ENCODE data around the gene GAS2L1. TPM values are rescaled to one million over a fixed set of nuclear protein-coding genes. Genes with fewer than 3 reads are reported as not detected.

The GAS2L1 gene
- total RNA-seq, 1 experiment from 2014 or later: 8.0 TPM

GRCh38 chr22:29300807-29301601, 5.4 kb upstream of the GAS2L1 start:
- no peak overlapping the region for H4K91ac ChIP-seq (ENCODE audit: insufficient read length, low read depth, low read length)
- Mint-ChIP-seq H3K36me3 (ENCODE audit: insufficient read depth in 1 of 3, low read depth in 3 of 3) (peaks cover 35 to 55% (median 39%) of the 10 kb centered on the region in 3 experiments; a peak in 6 of 7 replicates), H3K27ac (peak overlapping the region in 2 of 3 experiments; percentile 30 to 86; a peak in 4 of 7 replicates), H3K9me3 (peaks cover 0 to 3% of the 10 kb centered on the region in 2 experiments; a peak in 2 of 5 replicates), H3K4me1 (peaks cover 17 to 18% of the 10 kb centered on the region in 2 experiments), H3K4me3 (no peak overlapping the region), H3K27me3 (ENCODE audit: low read depth) (peaks cover 2% of the 10 kb centered on the region)
- H2BK15ac ChIP-seq (ENCODE audit: low read depth, low read length): no peak overlapping the region
- no peak overlapping the region for H2BK5ac ChIP-seq (ENCODE audit: insufficient read length, low read length)
- no peak for TF ChIP-seq CTCF (conservative IDR thresholded peaks at IDR 0.05)
- no peaks in the 10 kb centered on the region for H3K9me3 ChIP-seq (ENCODE audit: control insufficient read depth, low read depth, low read length)
- H3K79me2 ChIP-seq (ENCODE audit: insufficient read depth, low read length): no peaks in the 10 kb centered on the region
- no peak overlapping the region for H2BK12ac ChIP-seq (ENCODE audit: insufficient read length, low read depth, low read length)
- no peak overlapping the region for H3K4me2 ChIP-seq (ENCODE audit: insufficient read depth, insufficient read length, low read length)
- no peaks in the 10 kb centered on the region for H4K20me1 ChIP-seq (ENCODE audit: control insufficient read depth, insufficient read depth, insufficient read length)
- no peak overlapping the region for H2AK5ac ChIP-seq (ENCODE audit: insufficient read length, low read length)
- no peak overlapping the region for H3K56ac ChIP-seq (ENCODE audit: insufficient read length, low read depth, low read length)
- no peak overlapping the region for H4K5ac ChIP-seq (ENCODE audit: insufficient read length, low read depth, low read length)
- H3K14ac ChIP-seq (ENCODE audit: insufficient read depth, low read length): no peak overlapping the region; the same call in 1 of the 2 replicates
- H4K8ac ChIP-seq (replicated peaks; ENCODE audit: insufficient read length, low read depth, low read length): no peak overlapping the region
- no peak overlapping the region for H3T11ph ChIP-seq (ENCODE audit: low read length)
- H3K27me3 ChIP-seq (ENCODE audit: insufficient read depth, low read length): no peaks in the 10 kb centered on the region
- no peak for DNase-seq
- peaks cover 2% of the 10 kb centered on the region for H3K23me2 ChIP-seq (ENCODE audit: insufficient read length, low read depth, low read length, poor library complexity, severe bottlenecking)
- H2BK20ac ChIP-seq (ENCODE audit: low read depth, low read length, poor library complexity, severe bottlenecking): no peak overlapping the region
- no CpG with 5 or more reads among the region's 10 CpGs for WGBS (ENCODE audit: extremely low coverage, insufficient read length, low lambda C conversion rate)
- H3K4ac ChIP-seq (ENCODE audit: low read depth, low read length): no peak overlapping the region
- H3K79me1 ChIP-seq (ENCODE audit: insufficient read depth, low read depth, low read length, poor library complexity, severe bottlenecking): no peaks in the 10 kb centered on the region
- no peak overlapping the region for H3K9ac ChIP-seq (ENCODE audit: extremely low read depth, insufficient read length, low read length)
- no peaks in the 10 kb centered on the region for H3K4me1 ChIP-seq (ENCODE audit: insufficient read depth, low read length)
- no peak overlapping the region for H3K23ac ChIP-seq (ENCODE audit: insufficient read length, low read depth, low read length)
- H2BK120ac ChIP-seq (ENCODE audit: low read depth, low read length, poor library complexity, severe bottlenecking): no peak overlapping the region
- H3K27ac ChIP-seq (ENCODE audit: insufficient read length, low read depth, low read length): no peak overlapping the region
- H3K18ac ChIP-seq (ENCODE audit: insufficient read length, low read depth, low read length): no peak overlapping the region
- H2AFZ ChIP-seq (ENCODE audit: low read length): no peak overlapping the region
